ENCODE results near the gene TRMT1L. TPM values are rescaled to one million over a fixed set of nuclear protein-coding genes. Genes with fewer than 3 reads are reported as not detected.

TRMT1L gene
- total RNA-seq, 1 experiment from 2014 or later, result 16.9 TPM

DNA sequence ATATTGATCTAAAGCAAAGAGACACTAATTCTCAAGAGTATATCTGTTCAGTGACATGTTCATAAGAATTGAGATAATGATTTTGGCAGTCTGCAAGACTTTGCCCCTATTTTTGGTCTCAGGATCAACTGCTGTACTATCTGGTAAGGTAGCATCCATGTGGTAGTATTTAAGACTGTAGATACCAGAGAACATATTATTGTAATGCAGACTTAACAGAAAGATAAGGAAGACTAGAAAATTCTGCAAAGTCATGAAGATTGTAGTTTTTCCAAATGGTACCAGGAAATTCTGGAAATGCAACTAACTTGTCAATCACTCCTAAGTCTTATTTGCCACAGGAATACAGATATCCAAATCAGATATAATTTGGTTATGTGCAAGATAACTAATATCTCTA is 76.3 kb downstream of the TRMT1L start:
- Mint-ChIP-seq H3K4me3 (ENCODE audit: low read depth, unreplicated experiment) (no peak overlapping the region), H3K9me3 (ENCODE audit: low read depth, unreplicated experiment) (no peaks in the 10 kb centered on the region), H3K4me1 (ENCODE audit: low read depth, unreplicated experiment) (no peaks in the 10 kb centered on the region), H3K27me3 (ENCODE audit: unreplicated experiment) (no peaks in the 10 kb centered on the region), H3K27ac (ENCODE audit: unreplicated experiment) (no peak overlapping the region), H3K36me3 (ENCODE audit: insufficient read depth, unreplicated experiment) (no peaks in the 10 kb centered on the region)
- BruUV-seq (replicated peaks), result no TSS peak
- CTCF ChIA-PET, result no interaction called here
- DNase-seq, result no peak
- no peak for TF ChIP-seq CTCF (IDR thresholded peaks at IDR 0.05; ENCODE audit: unreplicated experiment)
- intact Hi-C loops (cut with micrococcal nuclease; ENCODE audit: unreplicated experiment), result no loop called here

DNA sequence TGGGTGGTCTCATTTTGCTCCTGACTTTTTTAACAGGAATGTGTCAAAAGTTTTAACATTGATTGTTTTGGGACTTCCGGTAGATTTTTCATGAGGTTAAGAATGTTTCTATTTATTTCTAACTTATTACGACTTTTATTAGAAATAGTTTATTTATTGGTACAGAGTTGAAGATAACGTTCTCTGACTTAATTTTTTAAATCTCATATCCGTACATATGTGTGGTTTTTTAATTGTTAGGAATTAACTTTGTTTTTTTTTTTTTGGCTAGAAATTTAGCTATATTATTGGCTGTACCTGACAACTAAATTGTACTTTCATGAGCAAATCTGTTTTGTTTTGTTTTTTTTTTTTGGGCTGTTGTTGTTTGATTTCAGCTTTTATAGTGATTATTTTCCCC is 79.4 kb downstream of the TRMT1L start:
- Mint-ChIP-seq H3K27me3 (ENCODE audit: unreplicated experiment) (no peaks in the 10 kb centered on the region), H3K9me3 (ENCODE audit: low read depth, unreplicated experiment) (no peaks in the 10 kb centered on the region), H3K36me3 (ENCODE audit: insufficient read depth, unreplicated experiment) (no peaks in the 10 kb centered on the region), H3K4me3 (ENCODE audit: low read depth, unreplicated experiment) (no peak overlapping the region), H3K27ac (ENCODE audit: unreplicated experiment) (no peak overlapping the region), H3K4me1 (ENCODE audit: low read depth, unreplicated experiment) (no peaks in the 10 kb centered on the region)
- no peak for DNase-seq
- BruUV-seq (replicated peaks), result no TSS peak
- intact Hi-C loops (cut with micrococcal nuclease; ENCODE audit: unreplicated experiment), result no loop called here
- TF ChIP-seq CTCF (IDR thresholded peaks at IDR 0.05; ENCODE audit: unreplicated experiment), result no peak
- CTCF ChIA-PET, result interaction anchor here (0.6 kb wide), 1 partner anchor 1236 kb away, joined by 3 read pairs; no protein-coding TSS in a partner anchor

GRCh38 chr1:185075476-185075875 is 81.3 kb downstream of the TRMT1L start:
- Mint-ChIP-seq H3K9me3 (ENCODE audit: low read depth, unreplicated experiment) (no peaks in the 10 kb centered on the region), H3K4me1 (ENCODE audit: low read depth, unreplicated experiment) (no peaks in the 10 kb centered on the region), H3K36me3 (ENCODE audit: insufficient read depth, unreplicated experiment) (no peaks in the 10 kb centered on the region), H3K27ac (ENCODE audit: unreplicated experiment) (no peak overlapping the region), H3K4me3 (ENCODE audit: low read depth, unreplicated experiment) (no peak overlapping the region), H3K27me3 (ENCODE audit: unreplicated experiment) (no peaks in the 10 kb centered on the region)
- TF ChIP-seq CTCF (IDR thresholded peaks at IDR 0.05; ENCODE audit: unreplicated experiment), result no peak
- intact Hi-C loops (cut with micrococcal nuclease; ENCODE audit: unreplicated experiment), result no loop called here
- no peak for DNase-seq
- no TSS peak for BruUV-seq (replicated peaks)
- CTCF ChIA-PET, result interaction anchor here (0.5 kb wide), 1 partner anchor 145 kb away, joined by 4 read pairs; no protein-coding TSS in a partner anchor

- CTCF ChIA-PET, result no interaction called here
- no peaks in the 10 kb centered on the region for H3K9me3 Mint-ChIP-seq (ENCODE audit: low read depth, unreplicated experiment)
- no peaks in the 10 kb centered on the region for H3K36me3 Mint-ChIP-seq (ENCODE audit: insufficient read depth, unreplicated experiment)
- H3K27ac Mint-ChIP-seq (ENCODE audit: unreplicated experiment), result no peak overlapping the region
- TF ChIP-seq CTCF (IDR thresholded peaks at IDR 0.05; ENCODE audit: unreplicated experiment), result no peak
- DNase-seq, result no peak
- intact Hi-C loops (cut with micrococcal nuclease; ENCODE audit: unreplicated experiment), result no loop called here
- no peaks in the 10 kb centered on the region for H3K27me3 Mint-ChIP-seq (ENCODE audit: unreplicated experiment)
- BruUV-seq (replicated peaks), result no TSS peak
- H3K4me1 Mint-ChIP-seq (ENCODE audit: low read depth, unreplicated experiment), result no peaks in the 10 kb centered on the region
- no peak overlapping the region for H3K4me3 Mint-ChIP-seq (ENCODE audit: low read depth, unreplicated experiment)
Observed at GRCh38 chr1:185074307-185074706, 82.4 kb downstream of the TRMT1L start.

Data from Calu3 (cell line).